Loucy (cell line): Measurements from ENCODE around the gene RAPGEF5.

Source experiments
- H2AFZ ChIP-seq: fragments of 200-600 bp; sonication (generic); 2 replicates; pipeline ENCODE4 v1.6.0; 2016; ENCODE audit warnings: antibody characterized with exemption, mild to moderate bottlenecking, low read length, moderate library complexity
- H3F3A ChIP-seq: fragments of 200-600 bp; 2 replicates; pipeline ENCODE4 v1.6.0; 2016; ENCODE audit warnings: antibody characterized with exemption, low read depth, mild to moderate bottlenecking
- H3K27me3 ChIP-seq: fragments of 200-600 bp; sonication (generic); 2 replicates; pipeline ENCODE4 v1.6.1; 2014; ENCODE audit warnings: low read length, mild to moderate bottlenecking; ENCODE audit not compliant: insufficient read depth, poor library complexity, severe bottlenecking
- H3K36me3 ChIP-seq: fragments of 200-600 bp; sonication (generic); 2 replicates; pipeline ENCODE4 v1.6.1; 2016; ENCODE audit warnings: low read length; ENCODE audit not compliant: insufficient read depth
- H3K4me1 ChIP-seq: fragments of 200-600 bp; sonication (generic); 2 replicates; pipeline ENCODE4 v1.5.1; 2014; ENCODE audit warnings: low read length, mild to moderate bottlenecking; ENCODE audit not compliant: insufficient read depth, poor library complexity, severe bottlenecking
- H3K4me2 ChIP-seq: fragments of 200-600 bp; sonication (generic); 2 replicates; pipeline ENCODE4 v1.6.0; 2014; ENCODE audit warnings: antibody characterized with exemption, low read length, low read depth, mild to moderate bottlenecking; ENCODE audit not compliant: poor library complexity, severe bottlenecking
- H3K4me3 ChIP-seq: fragments of 200-600 bp; sonication (generic); 2 replicates; pipeline ENCODE4 v1.5.1; 2014; ENCODE audit warnings: low read length, mild to moderate bottlenecking, mixed read lengths; ENCODE audit not compliant: poor library complexity, severe bottlenecking
- H3K79me2 ChIP-seq: fragments of 200-600 bp; sonication (generic); 2 replicates; pipeline ENCODE4 v1.6.1; 2014; ENCODE audit warnings: low read length; ENCODE audit not compliant: insufficient read depth
- H3K9ac ChIP-seq: fragments of 200-600 bp; sonication (generic); 2 replicates; pipeline ENCODE4 v1.6.0; 2014; ENCODE audit warnings: mild to moderate bottlenecking, low read depth, low read length, moderate library complexity; ENCODE audit not compliant: poor library complexity, severe bottlenecking
- H3K9me2 ChIP-seq: fragments of 200-600 bp; sonication (generic); replicated peaks from 2 replicates; pipeline ENCODE4 v1.6.1; 2016; ENCODE audit warnings: low read depth, low read length, mixed read lengths
- H3K9me3 ChIP-seq: fragments of 200-600 bp; sonication (generic); 2 replicates; pipeline ENCODE4 v1.6.1; 2014; ENCODE audit warnings: mild to moderate bottlenecking, antibody characterized with exemption, low read length, low read depth; ENCODE audit not compliant: insufficient read depth
- H4K20me1 ChIP-seq: fragments of 200-600 bp; sonication (generic); 2 replicates; pipeline ENCODE4 v1.6.0; 2014; ENCODE audit warnings: antibody characterized with exemption, low read length, mild to moderate bottlenecking; ENCODE audit not compliant: insufficient read depth, poor library complexity, severe bottlenecking
- CTCF ChIP-seq: fragments of 200-600 bp; sonication (generic); conservative IDR thresholded peaks from 2 replicates; pipeline ENCODE4 v1.5.1; 2014; ENCODE audit warnings: mild to moderate bottlenecking, antibody characterized with exemption, low read length
- EZH2phosphoT487 ChIP-seq: fragments of 200-600 bp; IDR thresholded peaks from 2 replicates; pipeline ENCODE4 v1.6.1; 2018; ENCODE audit warnings: antibody characterized with exemption, mild to moderate bottlenecking, moderate library complexity, borderline replicate concordance

RAPGEF5 gene

GRCh38 chr7:22281481-22281880 is 75.5 kb downstream of the RAPGEF5 start:
- no peaks in the 10 kb centered on the region for H3K27me3 ChIP-seq
- H3K9me3 ChIP-seq = no peaks in the 10 kb centered on the region
- no peak overlapping the region for H3K4me2 ChIP-seq
- H3K36me3 ChIP-seq = no peaks in the 10 kb centered on the region
- no peaks in the 10 kb centered on the region for H3K9me2 ChIP-seq
- TF ChIP-seq CTCF = no peak
- TF ChIP-seq EZH2phosphoT487 = no peak
- H3F3A ChIP-seq = no peaks in the 10 kb centered on the region
- H3K79me2 ChIP-seq = no peaks in the 10 kb centered on the region
- H2AFZ ChIP-seq = no peak overlapping the region
- H3K9ac ChIP-seq = no peak overlapping the region
- H3K4me3 ChIP-seq = no peak overlapping the region
- H4K20me1 ChIP-seq = no peaks in the 10 kb centered on the region
- peaks cover 5% of the 10 kb centered on the region for H3K4me1 ChIP-seq

- no peaks in the 10 kb centered on the region for H4K20me1 ChIP-seq
- no peaks in the 10 kb centered on the region for H3K36me3 ChIP-seq
- no peaks in the 10 kb centered on the region for H3K9me3 ChIP-seq
- no peak overlapping the region for H3K4me2 ChIP-seq
- no peaks in the 10 kb centered on the region for H3F3A ChIP-seq
- no peaks in the 10 kb centered on the region for H3K9me2 ChIP-seq
- H2AFZ ChIP-seq = no peak overlapping the region
- peaks cover 14% of the 10 kb centered on the region for H3K4me1 ChIP-seq
- TF ChIP-seq CTCF (no peak), EZH2phosphoT487 (no peak)
- H3K27me3 ChIP-seq = no peaks in the 10 kb centered on the region
- no peak overlapping the region for H3K4me3 ChIP-seq
- no peak overlapping the region for H3K9ac ChIP-seq
- no peaks in the 10 kb centered on the region for H3K79me2 ChIP-seq
These were observed 76.9 kb downstream of the RAPGEF5 start for GRCh38 chr7:22280031-22280430.

GRCh38 chr7:22278660-22279059 is 78.3 kb downstream of the RAPGEF5 start:
- TF ChIP-seq EZH2phosphoT487 (no peak), CTCF (no peak)
- H3K27me3 ChIP-seq = no peaks in the 10 kb centered on the region
- H3K4me3 ChIP-seq = no peak overlapping the region
- no peaks in the 10 kb centered on the region for H3F3A ChIP-seq
- H3K79me2 ChIP-seq = no peaks in the 10 kb centered on the region
- H3K36me3 ChIP-seq = no peaks in the 10 kb centered on the region
- H3K4me1 ChIP-seq = peaks cover 14% of the 10 kb centered on the region
- H3K9ac ChIP-seq = no peak overlapping the region
- H3K4me2 ChIP-seq = no peak overlapping the region
- no peak overlapping the region for H2AFZ ChIP-seq
- H3K9me2 ChIP-seq = no peaks in the 10 kb centered on the region
- no peaks in the 10 kb centered on the region for H4K20me1 ChIP-seq
- H3K9me3 ChIP-seq = no peaks in the 10 kb centered on the region
